GM19193 (cell line): ENCODE results near the gene DNAJB6.

Experiments
- POLR2A ChIP-seq: IDR thresholded peaks from 4 replicates; pipeline ENCODE4 v1.6.1; 2011; ENCODE audit not compliant: insufficient read depth, insufficient read length; ENCODE audit errors: extremely low read depth

DNAJB6 gene

GRCh38 chr7:157464111-157464970 lies 127.5 kb downstream of the DNAJB6 start:
- TF ChIP-seq POLR2A: no peak

DNA sequence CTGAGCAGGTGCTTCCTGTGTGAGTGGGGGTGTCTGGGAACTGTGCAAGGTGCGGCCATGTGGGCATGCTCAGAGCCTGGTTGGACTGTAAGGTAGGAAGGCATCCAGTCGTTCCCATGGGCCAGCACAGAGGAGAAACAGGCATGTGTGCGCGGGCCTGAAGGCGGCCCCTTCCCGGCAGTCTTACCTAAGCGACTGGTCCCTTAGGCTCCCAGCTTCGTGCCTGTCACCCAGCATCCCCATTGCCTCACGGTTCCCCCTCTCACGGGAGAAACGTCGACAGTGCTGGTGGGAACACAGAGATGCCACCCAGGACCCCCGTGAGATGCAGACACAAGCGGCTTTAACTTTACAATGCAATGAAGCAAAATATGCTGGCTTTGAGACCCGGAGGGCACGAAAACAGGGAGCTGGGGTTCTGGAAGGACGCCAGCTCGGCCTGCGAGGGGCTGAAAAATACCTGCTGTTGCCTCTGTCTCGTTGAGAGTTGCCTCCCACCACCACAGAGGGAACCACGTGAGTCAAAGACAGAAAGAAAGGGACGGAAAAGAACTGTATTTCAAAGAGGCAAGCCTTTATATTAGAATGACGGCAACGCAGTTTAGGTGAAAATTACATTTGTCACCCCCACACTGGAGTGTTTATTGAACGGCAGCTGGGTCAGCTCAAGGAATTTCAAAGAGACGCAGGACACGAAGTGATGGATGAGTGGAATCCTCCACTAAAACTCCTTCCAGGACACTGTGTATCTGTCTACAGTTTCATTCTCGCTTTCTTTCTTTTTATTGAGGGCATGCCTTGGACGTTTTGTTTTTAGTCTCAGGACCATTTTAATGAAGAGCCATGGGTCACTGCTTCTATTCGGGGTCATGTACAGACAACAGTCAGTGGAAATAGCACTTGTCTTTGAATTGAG lies 128.4 kb downstream of the DNAJB6 start:
- no peak for TF ChIP-seq POLR2A

DNA sequence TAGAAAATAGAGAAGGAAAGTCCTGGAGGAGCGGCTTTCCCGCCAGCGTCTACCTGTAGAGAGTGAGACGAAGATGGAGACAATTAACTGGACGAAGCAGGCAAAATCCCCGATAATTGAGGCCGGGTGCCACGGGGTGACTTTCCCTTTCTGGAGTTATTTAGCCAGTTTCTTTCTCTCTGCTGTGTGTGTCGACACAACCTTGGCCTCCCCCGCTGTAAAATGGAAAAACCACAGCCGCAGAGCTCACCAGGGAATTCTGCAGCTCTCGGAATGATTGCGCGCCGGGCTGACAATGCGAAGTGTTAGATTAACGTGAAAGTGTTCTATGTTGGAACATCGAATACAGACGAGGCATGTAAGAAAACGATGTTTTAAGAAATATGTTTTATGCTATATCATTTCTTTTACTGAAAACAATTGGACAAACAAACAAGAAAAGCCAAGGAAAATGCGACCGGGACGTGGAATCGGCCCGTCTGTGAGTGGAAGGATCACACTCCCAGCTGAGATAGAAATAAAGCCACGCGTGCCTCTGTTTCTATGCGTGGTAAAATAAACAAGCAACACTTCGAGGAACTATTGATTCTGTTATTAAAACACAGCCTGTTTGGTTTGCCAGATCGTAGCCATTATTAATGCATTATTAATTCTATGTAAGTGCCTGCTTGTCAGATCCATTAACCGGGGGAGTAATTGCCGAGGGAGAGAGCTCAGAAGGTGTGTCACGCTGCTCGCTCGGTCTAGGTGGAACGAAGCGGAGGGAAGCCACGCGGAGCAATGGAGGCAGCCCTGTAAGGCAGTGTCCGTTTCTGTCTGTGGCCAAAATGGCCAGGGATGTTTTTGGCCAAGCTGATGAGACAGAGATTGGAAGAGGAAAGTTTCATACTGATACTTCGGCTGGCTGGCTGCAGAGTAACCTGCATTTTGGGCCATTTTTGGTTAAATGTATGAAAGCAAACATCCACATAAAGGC lies 129.4 kb downstream of the DNAJB6 start:
- TF ChIP-seq POLR2A: no peak

- no peak for TF ChIP-seq POLR2A
Observed at GRCh38 chr7:157466867-157467261, 130.1 kb downstream of the DNAJB6 start.
